Neural cell (in vitro differentiated cells): ENCODE data around the gene SUCLG2. TPM values are rescaled to one million over a fixed set of nuclear protein-coding genes. Genes with fewer than 3 reads are reported as not detected.

Experiments
- H2AFZ ChIP-seq: fragments of 200-600, 300-800 bp; sonication (generic), shearing (Covaris generic); 2 replicates; pipeline ENCODE4 v1.6.0; 2014; ENCODE audit warnings: low read depth, mild to moderate bottlenecking, antibody characterized with exemption, low read length, moderate library complexity
- H3F3A ChIP-seq: fragments of 200-600 bp; shearing (Covaris generic); 2 replicates; pipeline ENCODE4 v1.6.1; 2016; ENCODE audit warnings: mild to moderate bottlenecking, moderate library complexity, mixed read lengths, antibody characterized with exemption, low read length; ENCODE audit not compliant: insufficient read depth, poor library complexity, severe bottlenecking
- H3K27ac ChIP-seq: fragments of 200-600, 300-800 bp; sonication (generic), shearing (Covaris generic); 2 replicates; pipeline ENCODE4 v1.5.1; 2014; ENCODE audit warnings: mild to moderate bottlenecking, low read length, moderate library complexity
- H3K27me3 ChIP-seq: fragments of 300-800, 200-600 bp; sonication (generic), shearing (Covaris generic); 2 replicates; pipeline ENCODE4 v1.6.0; 2014; ENCODE audit warnings: mild to moderate bottlenecking, low read depth, low read length, moderate library complexity; ENCODE audit not compliant: insufficient read depth
- H3K36me3 ChIP-seq: fragments of 300-800, 200-600 bp; sonication (generic), shearing (Covaris generic); 2 replicates; pipeline ENCODE4 v1.5.1; 2014; ENCODE audit warnings: mild to moderate bottlenecking, antibody characterized with exemption, low read length, moderate library complexity; ENCODE audit not compliant: insufficient read depth
- H3K4me2 ChIP-seq: fragments of 300-800, 200-600 bp; sonication (generic), shearing (Covaris generic); 2 replicates; pipeline ENCODE4 v1.6.0; 2014; ENCODE audit warnings: mild to moderate bottlenecking, low read length
- H3K4me3 ChIP-seq: fragments of 300-800, 200-600 bp; sonication (generic), shearing (Covaris generic); 2 replicates; pipeline ENCODE4 v1.5.1; 2014; ENCODE audit warnings: mild to moderate bottlenecking, low read length, moderate library complexity
- H3K79me2 ChIP-seq: fragments of 200-600 bp; shearing (Covaris generic); replicated peaks from 2 replicates; pipeline ENCODE4 v1.6.0; 2014; ENCODE audit warnings: mild to moderate bottlenecking, low read length, moderate library complexity; ENCODE audit not compliant: insufficient read depth
- H3K9ac ChIP-seq: fragments of 300-800, 200-600 bp; sonication (generic), shearing (Covaris generic); 2 replicates; pipeline ENCODE4 v1.6.1; 2016; ENCODE audit warnings: mild to moderate bottlenecking, low read length, mixed read lengths
- H3K9me2 ChIP-seq: fragments of 200-600 bp; shearing (Covaris generic); 2 replicates; pipeline ENCODE4 v1.6.1; 2016; ENCODE audit warnings: mild to moderate bottlenecking, low read length, mixed read lengths; ENCODE audit not compliant: insufficient read depth
- H3K9me3 ChIP-seq: fragments of 200-600, 300-800 bp; sonication (generic), shearing (Covaris generic); 2 replicates; pipeline ENCODE4 v1.6.1; 2016; ENCODE audit warnings: mild to moderate bottlenecking, mixed run types, low read length, moderate library complexity, mixed read lengths
- H4K20me1 ChIP-seq: fragments of 200-600 bp; shearing (Covaris generic); 2 replicates; pipeline ENCODE4 v1.6.1; 2016; ENCODE audit warnings: mild to moderate bottlenecking, mixed run types; ENCODE audit not compliant: insufficient read depth
- CTCF ChIP-seq: fragments of 450-650 bp; IDR thresholded peaks from 2 replicates; pipeline ENCODE4 v1.5.1; 2014; ENCODE audit warnings: antibody characterized with exemption, mild to moderate bottlenecking, moderate library complexity; ENCODE audit not compliant: poor library complexity, severe bottlenecking
- EP300 ChIP-seq: fragments of 450-650 bp; conservative IDR thresholded peaks from 2 replicates; pipeline ENCODE4 v1.6.1; 2014; ENCODE audit warnings: antibody characterized with exemption, mild to moderate bottlenecking, moderate library complexity; ENCODE audit not compliant: poor library complexity, severe bottlenecking
- EZH2 ChIP-seq: fragments of 200-600, 300-800 bp; shearing (Covaris generic), sonication (generic); IDR thresholded peaks from 2 replicates; pipeline ENCODE4 v1.6.1; 2014; ENCODE audit warnings: antibody characterized with exemption, low read length, borderline replicate concordance, mild to moderate bottlenecking; ENCODE audit not compliant: insufficient read depth, poor library complexity, severe bottlenecking
- MXI1 ChIP-seq: fragments of 450-650 bp; conservative IDR thresholded peaks from 2 replicates; pipeline ENCODE4 v1.6.1; 2014; ENCODE audit warnings: antibody characterized with exemption, mild to moderate bottlenecking; ENCODE audit not compliant: poor library complexity, severe bottlenecking
- POLR2AphosphoS5 ChIP-seq: IDR thresholded peaks from 2 replicates; pipeline ENCODE4 v1.6.1; 2012
- RAD21 ChIP-seq: fragments of 450-650 bp; conservative IDR thresholded peaks from 2 replicates; pipeline ENCODE4 v1.6.1; 2014; ENCODE audit warnings: antibody characterized with exemption, mild to moderate bottlenecking, moderate library complexity
- REST ChIP-seq: IDR thresholded peaks from 2 replicates; pipeline ENCODE4 v1.6.1; 2012; ENCODE audit warnings: borderline replicate concordance
- SMC3 ChIP-seq: fragments of 450-650 bp; conservative IDR thresholded peaks from 2 replicates; pipeline ENCODE4 v1.6.1; 2014; ENCODE audit warnings: antibody characterized with exemption, mild to moderate bottlenecking, moderate library complexity; ENCODE audit not compliant: poor library complexity
- TAF1 ChIP-seq: IDR thresholded peaks from 2 replicates; pipeline ENCODE4 v1.6.1; 2012; ENCODE audit warnings: low read depth
- polyA plus RNA-seq: library from polyadenylated mRNA; depleted of rRNA; stranded (reverse); fragments of >200 nt; gene quantifications from 2 replicates; pipeline ENCODE4 v1.2.3, GENCODE V29; 2014

SUCLG2 gene
- polyA plus RNA-seq, 1 donor from 2014 or later: 0.15 TPM

GRCh38 chr3:67580430-67581000 is 73.9 kb downstream of the SUCLG2 start:
- TF ChIP-seq EZH2 (no peak), SMC3 (no peak), RAD21 (no peak), MXI1 (no peak), TAF1 (no peak), POLR2AphosphoS5 (no peak), EP300 (no peak), REST (no peak), CTCF (no peak)
- Histone ChIP-seq H4K20me1 (no peaks in the 10 kb centered on the region), H2AFZ (no peak overlapping the region), H3K9me2 (no peaks in the 10 kb centered on the region), H3K79me2 (no peaks in the 10 kb centered on the region), H3K27me3 (no peaks in the 10 kb centered on the region), H3F3A (no peaks in the 10 kb centered on the region), H3K36me3 (no peaks in the 10 kb centered on the region), H3K9me3 (no peaks in the 10 kb centered on the region), H3K4me2 (no peak overlapping the region), H3K9ac (no peak overlapping the region), H3K4me3 (no peak overlapping the region), H3K27ac (no peak overlapping the region)

- no peak for TF ChIP-seq SMC3
- no peak for TF ChIP-seq EP300
- TF ChIP-seq TAF1: no peak
- TF ChIP-seq REST: no peak
- no peak for TF ChIP-seq POLR2AphosphoS5
- no peak for TF ChIP-seq CTCF
- TF ChIP-seq RAD21: no peak
- no peak for TF ChIP-seq EZH2
- no peak for TF ChIP-seq MXI1
Measured at GRCh38 chr3:67578416-67578815, 76.0 kb downstream of the SUCLG2 start.

More at GRCh38 chr3:67578416-67578815, 76.0 kb downstream of the SUCLG2 start:
- Histone ChIP-seq H3K79me2 (no peaks in the 10 kb centered on the region), H3K4me2 (no peak overlapping the region), H3K9ac (no peak overlapping the region), H3K9me2 (no peaks in the 10 kb centered on the region), H3K36me3 (no peaks in the 10 kb centered on the region), H2AFZ (no peak overlapping the region), H3K27me3 (no peaks in the 10 kb centered on the region), H3F3A (no peaks in the 10 kb centered on the region), H4K20me1 (no peaks in the 10 kb centered on the region), H3K27ac (no peak overlapping the region), H3K9me3 (no peaks in the 10 kb centered on the region), H3K4me3 (no peak overlapping the region)
